ENCODE data around the gene ACP4. TPM values are rescaled to one million over a fixed set of nuclear protein-coding genes. Genes with fewer than 3 reads are reported as not detected.

ACP4 gene
- total and polyA plus RNA-seq, 2 donors (not counting 1 experiment from before 2014, with no cell fraction given) = not detected

DNA sequence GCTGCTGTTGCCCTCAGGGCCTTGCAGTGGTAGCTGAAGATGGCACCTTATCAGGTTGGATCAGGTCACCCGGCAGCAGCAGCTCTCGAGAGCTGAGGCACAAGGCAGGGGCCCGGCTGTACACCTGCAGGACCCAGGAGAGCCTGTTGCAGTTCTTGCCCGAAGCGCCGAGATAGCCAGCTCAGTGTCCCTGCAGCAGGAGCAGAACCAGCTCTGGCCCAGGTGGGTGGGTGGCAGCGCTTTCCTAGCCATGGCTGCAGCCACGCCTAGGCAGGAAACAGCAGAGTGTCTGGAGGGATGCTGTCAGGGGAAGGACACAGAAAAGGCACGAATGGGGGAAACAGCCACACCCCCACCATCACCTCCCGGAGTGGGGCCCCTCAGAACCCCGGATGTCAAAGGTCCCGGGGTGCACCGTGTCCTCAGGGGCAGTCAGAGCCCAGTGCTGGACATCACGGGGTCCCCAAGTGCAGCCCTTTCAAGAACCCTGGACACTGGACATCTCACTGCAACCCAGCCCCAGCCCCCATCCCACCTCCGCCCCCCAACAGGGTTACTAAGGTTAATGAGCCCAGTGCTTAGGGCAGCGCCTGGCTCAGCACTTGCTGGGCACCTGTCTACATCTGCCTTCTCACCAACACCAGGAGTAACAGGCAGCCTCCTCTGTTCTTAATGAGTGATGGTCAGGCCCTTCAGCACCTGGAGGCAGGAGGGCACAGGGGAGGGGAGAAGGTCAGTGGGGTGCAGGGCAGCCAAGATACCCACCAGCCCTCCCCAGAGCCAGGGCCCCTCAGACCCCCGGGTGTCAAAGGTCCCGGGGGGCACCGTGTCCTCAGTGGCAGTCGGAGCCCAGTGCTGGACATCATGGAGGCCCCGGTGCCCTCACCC, 8.7 kb downstream of the ACP4 start:
- Histone ChIP-seq H2AFZ (ENCODE audit: insufficient read depth, low read depth, low read length, poor library complexity, severe bottlenecking) (no peak overlapping the region), H3K36me3 (replicated peaks in 1 of 2; ENCODE audit: control extremely low read depth in 1 of 2, control insufficient read depth in 1 of 2, extremely low read depth in 1 of 2, insufficient read depth in 2 of 2, low read length in 1 of 2) (peaks cover 0 to 44% of the 10 kb centered on the region in 2 experiments), H4K20me1 (ENCODE audit: control insufficient read depth, insufficient read depth, low read length, poor library complexity, severe bottlenecking) (peaks cover 7% of the 10 kb centered on the region), H3K4me1 (ENCODE audit: control insufficient read depth in 2 of 2, insufficient read depth in 2 of 2, low read length in 2 of 2) (peaks cover 17 to 21% of the 10 kb centered on the region in 2 donors), H3K9me3 (ENCODE audit: control extremely low read depth in 1 of 3, control insufficient read depth in 2 of 3, insufficient read depth in 1 of 3, low read length in 2 of 3) (no peaks in the 10 kb centered on the region), H3K4me3 (ENCODE audit: control extremely low read depth in 1 of 5, extremely low read depth in 1 of 5, insufficient read depth in 1 of 5, low read depth in 2 of 5, low read length in 4 of 5) (no peak overlapping the region), H3K27ac (ENCODE audit: low read length in 2 of 2) (no peak overlapping the region), H3K9ac (ENCODE audit: low read length) (no peak overlapping the region), H3K4me2 (replicated peaks; ENCODE audit: low read depth, low read length, poor library complexity, severe bottlenecking) (no peak overlapping the region), H3K79me2 (ENCODE audit: control insufficient read depth, insufficient read depth, low read length) (peaks cover 44% of the 10 kb centered on the region), H3K27me3 (replicated peaks in 1 of 4; ENCODE audit: control extremely low read depth in 1 of 4, control insufficient read depth in 3 of 4, insufficient read depth in 4 of 4, low read length in 3 of 4) (no peaks in the 10 kb centered on the region)
- POLR2A ChIA-PET = no interaction called here
- no peak for TF ChIP-seq EZH2 (IDR thresholded peaks at IDR 0.05; ENCODE audit: borderline replicate concordance, insufficient read depth, low read depth, low read length, poor library complexity, severe bottlenecking)
- TF ChIP-seq, protein P1, sequence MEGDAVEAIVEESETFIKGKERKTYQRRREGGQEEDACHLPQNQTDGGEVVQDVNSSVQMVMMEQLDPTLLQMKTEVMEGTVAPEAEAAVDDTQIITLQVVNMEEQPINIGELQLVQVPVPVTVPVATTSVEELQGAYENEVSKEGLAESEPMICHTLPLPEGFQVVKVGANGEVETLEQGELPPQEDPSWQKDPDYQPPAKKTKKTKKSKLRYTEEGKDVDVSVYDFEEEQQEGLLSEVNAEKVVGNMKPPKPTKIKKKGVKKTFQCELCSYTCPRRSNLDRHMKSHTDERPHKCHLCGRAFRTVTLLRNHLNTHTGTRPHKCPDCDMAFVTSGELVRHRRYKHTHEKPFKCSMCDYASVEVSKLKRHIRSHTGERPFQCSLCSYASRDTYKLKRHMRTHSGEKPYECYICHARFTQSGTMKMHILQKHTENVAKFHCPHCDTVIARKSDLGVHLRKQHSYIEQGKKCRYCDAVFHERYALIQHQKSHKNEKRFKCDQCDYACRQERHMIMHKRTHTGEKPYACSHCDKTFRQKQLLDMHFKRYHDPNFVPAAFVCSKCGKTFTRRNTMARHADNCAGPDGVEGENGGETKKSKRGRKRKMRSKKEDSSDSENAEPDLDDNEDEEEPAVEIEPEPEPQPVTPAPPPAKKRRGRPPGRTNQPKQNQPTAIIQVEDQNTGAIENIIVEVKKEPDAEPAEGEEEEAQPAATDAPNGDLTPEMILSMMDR (IDR thresholded peaks at IDR 0.05) = no peak
- CTCF ChIA-PET = interaction anchor here (1.2 kb wide), 1 partner anchor 123 kb away, joined by 3 read pairs; no protein-coding TSS in a partner anchor
- ATAC-seq (ENCODE audit: low read depth) (no peak), DNase-seq (no peak)
- 94% methylated on average over 17 of the region's 21 CpGs for WGBS (ENCODE audit: insufficient coverage)
- Mint-ChIP-seq H3K4me3 (no peak overlapping the region), H3K9me3 (ENCODE audit: insufficient read depth) (no peaks in the 10 kb centered on the region), H3K27ac (no peak overlapping the region), H3K4me1 (peaks cover 33% of the 10 kb centered on the region), H3K27me3 (no peaks in the 10 kb centered on the region)
- intact Hi-C loops (cut with micrococcal nuclease) = no loop called here

DNA sequence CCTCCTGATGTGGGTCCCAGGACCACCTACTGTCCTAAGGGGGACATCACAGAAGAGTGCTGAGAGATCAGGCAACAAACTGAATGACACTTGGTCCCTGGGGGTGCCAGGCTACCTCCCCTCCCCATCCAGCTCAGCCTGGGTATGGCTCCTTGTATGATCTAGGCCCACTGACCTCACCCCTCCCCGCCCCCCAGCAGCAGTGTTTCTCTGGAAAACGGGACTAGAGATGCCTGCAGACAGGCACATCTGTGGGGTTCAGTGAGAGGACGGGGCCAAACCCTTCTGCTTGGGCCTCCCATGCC, 9.3 kb downstream of the ACP4 start:
- peaks cover 0 to 44% of the 10 kb centered on the region in 2 experiments for H3K36me3 ChIP-seq (replicated peaks in 1 of 2; ENCODE audit: control extremely low read depth in 1 of 2, control insufficient read depth in 1 of 2, extremely low read depth in 1 of 2, insufficient read depth in 2 of 2, low read length in 1 of 2)
- H4K20me1 ChIP-seq (ENCODE audit: control insufficient read depth, insufficient read depth, low read length, poor library complexity, severe bottlenecking) = peaks cover 7% of the 10 kb centered on the region
- Mint-ChIP-seq H3K27me3 (no peaks in the 10 kb centered on the region), H3K9me3 (ENCODE audit: insufficient read depth) (no peaks in the 10 kb centered on the region), H3K4me3 (no peak overlapping the region), H3K4me1 (peaks cover 31% of the 10 kb centered on the region), H3K27ac (no peak overlapping the region)
- no peak overlapping the region for H3K4me3 ChIP-seq (ENCODE audit: control extremely low read depth in 1 of 5, extremely low read depth in 1 of 5, insufficient read depth in 1 of 5, low read depth in 2 of 5, low read length in 4 of 5)
- DNase-seq (no peak), ATAC-seq (ENCODE audit: low read depth) (no peak)
- H3K4me2 ChIP-seq (replicated peaks; ENCODE audit: low read depth, low read length, poor library complexity, severe bottlenecking) = no peak overlapping the region
- no peak overlapping the region for H3K27ac ChIP-seq (ENCODE audit: low read length in 2 of 2)
- peaks cover 13 to 17% of the 10 kb centered on the region in 2 donors for H3K4me1 ChIP-seq (ENCODE audit: control insufficient read depth in 2 of 2, insufficient read depth in 2 of 2, low read length in 2 of 2)
- intact Hi-C loops (cut with micrococcal nuclease) = no loop called here
- H3K9me3 ChIP-seq (ENCODE audit: control extremely low read depth in 1 of 3, control insufficient read depth in 2 of 3, insufficient read depth in 1 of 3, low read length in 2 of 3) = no peaks in the 10 kb centered on the region
- TF ChIP-seq EZH2 (IDR thresholded peaks at IDR 0.05; ENCODE audit: borderline replicate concordance, insufficient read depth, low read depth, low read length, poor library complexity, severe bottlenecking) = no peak
- TF ChIP-seq, protein P1 (IDR thresholded peaks at IDR 0.05) = no peak
- no peaks in the 10 kb centered on the region for H3K27me3 ChIP-seq (replicated peaks in 1 of 4; ENCODE audit: control extremely low read depth in 1 of 4, control insufficient read depth in 3 of 4, insufficient read depth in 4 of 4, low read length in 3 of 4)
- H3K79me2 ChIP-seq (ENCODE audit: control insufficient read depth, insufficient read depth, low read length) = peaks cover 50% of the 10 kb centered on the region
- no peak overlapping the region for H3K9ac ChIP-seq (ENCODE audit: low read length)
- ChIA-PET CTCF (interaction anchor here (1.2 kb wide), 1 partner anchor 122 kb away, joined by 3 read pairs; no protein-coding TSS in a partner anchor), POLR2A (no interaction called here)
- no peak overlapping the region for H2AFZ ChIP-seq (ENCODE audit: insufficient read depth, low read depth, low read length, poor library complexity, severe bottlenecking)
- WGBS (ENCODE audit: insufficient coverage) = 92% methylated on average over 3 of the region's 3 CpGs
